Uterus (tissue), 4 donors: ENCODE results near the gene DERL3. TPM values are rescaled to one million over a fixed set of nuclear protein-coding genes. Genes with fewer than 3 reads are reported as not detected.

Experiments used
- DNase-seq, 2 donors: peaks; one replicate each; pipeline ENCODE4 v3.0.0-alpha.2; 2019 to 2020
- H3K27ac ChIP-seq, 2 donors: fragments of 200-600 bp; sonication (generic); 1 replicate in 1 of 2; 2 replicates in 1 of 2; pipeline ENCODE4 v1.5.1; 2016 to 2018
- H3K27me3 ChIP-seq, 2 donors: fragments of 200-600 bp; sonication (generic); one replicate each; pipeline ENCODE4 v1.5.1; 2018 to 2019; ENCODE audit warnings: control low read depth in 1 of 2
- H3K36me3 ChIP-seq, 2 donors: fragments of 200-600 bp; sonication (generic); one replicate each; pipeline ENCODE4 v1.5.1; 2019; ENCODE audit warnings: control low read depth in 1 of 2
- H3K4me1 ChIP-seq, 2 donors: fragments of 200-600 bp; sonication (generic); one replicate each; pipeline ENCODE4 v1.5.1; 2018 to 2019; ENCODE audit warnings: control low read depth in 1 of 2
- H3K4me3 ChIP-seq, 2 donors: fragments of 200-600 bp; sonication (generic); 1 replicate in 1 of 2; 2 replicates in 1 of 2; pipeline ENCODE4 v1.5.1; 2018 to 2019; ENCODE audit warnings: mild to moderate bottlenecking in 1 of 2
- H3K9me3 ChIP-seq, 2 donors: fragments of 200-600 bp; sonication (generic); one replicate each; pipeline ENCODE4 v1.5.1; 2019; ENCODE audit warnings: control low read depth in 1 of 2
- CTCF ChIP-seq, 4 experiments: fragments of 200-600 bp in 2 of 4; fragments of 450-650 bp in 2 of 4; sonication (generic) in 2 of 4; IDR thresholded peaks; one replicate each; pipeline ENCODE4 v1.5.1; 2016 to 2019; ENCODE audit warnings: antibody characterized with exemption in 4 of 4, mild to moderate bottlenecking in 2 of 4, moderate library complexity in 1 of 4
- POLR2A ChIP-seq, 2 donors: fragments of 450-650 bp; IDR thresholded peaks; one replicate each; pipeline ENCODE4 v1.6.1; 2016; ENCODE audit warnings: antibody characterized with exemption in 2 of 2, mild to moderate bottlenecking in 1 of 2, moderate library complexity in 1 of 2
- intact Hi-C: fragments of 100-400 bp; cut with DNase I; formaldehyde crosslinking; loops from one replicate; pipeline ENCODE4 v1.15.1; 2023; ENCODE audit warnings: low total_unique reads
- total RNA-seq, 4 donors: library from RNA; depleted of rRNA in 3 of 4; stranded (reverse); fragments of >200 nt in 3 of 4; gene quantifications; one replicate each; pipeline versions ENCODE4 v1.1.0 to v1.2.4, GENCODE V29; 2014 to 2023
- donor health status: DM: yes; HTN: yes; CAD: no.

DERL3 gene
- total RNA-seq, 4 donors from 2014 or later = 0.95 to 1.2 TPM; not detected in 2

DNA sequence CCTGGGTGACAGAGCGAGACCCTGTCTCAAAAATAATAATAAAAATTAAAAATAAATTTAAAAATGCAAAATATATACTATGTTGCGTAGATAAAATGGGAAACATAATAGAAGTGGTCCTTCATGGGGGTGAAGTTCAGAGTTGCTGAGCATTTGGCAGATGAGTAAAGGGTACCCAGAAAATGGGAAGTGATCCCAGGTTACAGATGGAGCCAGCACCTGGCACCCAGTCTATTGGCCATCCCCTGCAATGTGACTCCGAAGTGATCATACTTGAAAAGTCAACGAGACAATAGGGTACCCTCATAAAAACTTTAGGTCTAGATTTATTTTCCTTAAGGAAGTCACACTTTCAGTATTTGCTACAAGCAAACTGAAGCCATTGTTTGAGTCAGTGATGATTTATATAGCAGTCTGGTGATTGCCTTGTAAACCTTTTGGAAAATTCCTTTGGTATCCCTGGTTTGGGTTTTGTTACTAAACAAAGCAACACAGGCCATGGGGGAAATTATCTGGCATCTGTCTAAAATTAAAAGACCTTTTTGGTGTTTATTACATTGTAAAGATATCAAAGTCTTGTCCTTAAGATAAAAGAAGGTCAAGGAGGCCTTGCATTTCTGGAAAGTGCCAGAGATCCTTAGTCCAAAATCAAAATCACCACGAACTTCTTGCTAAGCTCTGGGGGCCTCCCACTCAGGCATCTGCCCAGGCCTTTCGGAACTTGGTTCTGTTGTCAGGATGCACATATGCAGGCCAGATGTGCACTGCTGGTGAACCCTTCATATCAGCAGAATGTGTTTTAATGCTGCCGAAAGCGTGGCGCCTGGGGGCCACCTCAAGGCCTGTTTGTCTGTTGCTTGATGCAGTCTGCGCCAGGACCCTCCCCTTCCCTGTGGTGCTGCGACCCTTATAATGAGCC is 47.7 kb downstream of the DERL3 start:
- intact Hi-C loops = no loop called here

DNA sequence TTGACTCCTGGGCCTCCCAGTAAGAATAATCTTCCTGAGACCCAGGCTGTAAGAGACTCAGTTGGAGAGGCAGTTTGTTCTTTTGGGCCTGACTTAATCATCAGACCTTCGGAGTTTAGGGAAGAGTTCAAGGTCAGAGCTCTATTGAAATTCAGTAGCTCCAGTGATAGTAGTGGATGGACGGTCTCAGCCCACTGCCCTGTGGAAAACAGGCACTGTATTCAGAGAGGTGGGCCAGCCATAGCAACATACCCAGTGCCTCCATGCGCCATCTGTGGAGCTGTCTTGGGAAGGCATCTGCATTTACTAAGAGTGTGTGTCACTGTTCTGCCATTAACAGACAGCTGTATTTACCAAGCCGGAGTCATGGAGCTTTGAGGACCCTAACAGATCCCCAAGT is 49.2 kb downstream of the DERL3 start:
- Histone ChIP-seq H3K27ac (peak overlapping the region in 1 of 2 donors; percentile 79), H3K4me1 (peaks cover 16 to 23% of the 10 kb centered on the region in 2 donors), H3K36me3 (no peaks in the 10 kb centered on the region), H3K27me3 (no peaks in the 10 kb centered on the region), H3K4me3 (no peak overlapping the region), H3K9me3 (no peaks in the 10 kb centered on the region)
- no peak for DNase-seq
- intact Hi-C loops = no loop called here
- TF ChIP-seq POLR2A (IDR thresholded peaks at IDR 0.05) (no peak), CTCF (IDR thresholded peaks at IDR 0.05) (no peak)

More for the DNA sequence above, 47.7 kb downstream of the DERL3 start:
- peak; percentile 80 for DNase-seq
- Histone ChIP-seq H3K27ac (peak overlapping the region; percentile 74 to 79), H3K9me3 (no peaks in the 10 kb centered on the region), H3K4me3 (no peak overlapping the region), H3K36me3 (no peaks in the 10 kb centered on the region), H3K4me1 (peaks cover 16 to 22% of the 10 kb centered on the region in 2 donors), H3K27me3 (no peaks in the 10 kb centered on the region)
- TF ChIP-seq POLR2A (IDR thresholded peaks at IDR 0.05) = no peak
- TF ChIP-seq CTCF (IDR thresholded peaks at IDR 0.05) = no peak

GRCh38 chr22:23789121-23789520 is 49.7 kb downstream of the DERL3 start:
- no peaks in the 10 kb centered on the region for H3K9me3 ChIP-seq
- no peak for DNase-seq
- no peak overlapping the region for H3K4me3 ChIP-seq
- H3K27me3 ChIP-seq = no peaks in the 10 kb centered on the region
- H3K27ac ChIP-seq = no peak overlapping the region
- intact Hi-C loops = no loop called here
- TF ChIP-seq POLR2A (IDR thresholded peaks at IDR 0.05) (no peak), CTCF (IDR thresholded peaks at IDR 0.05) (no peak)
- peaks cover 16 to 23% of the 10 kb centered on the region in 2 donors for H3K4me1 ChIP-seq
- no peaks in the 10 kb centered on the region for H3K36me3 ChIP-seq

DNA sequence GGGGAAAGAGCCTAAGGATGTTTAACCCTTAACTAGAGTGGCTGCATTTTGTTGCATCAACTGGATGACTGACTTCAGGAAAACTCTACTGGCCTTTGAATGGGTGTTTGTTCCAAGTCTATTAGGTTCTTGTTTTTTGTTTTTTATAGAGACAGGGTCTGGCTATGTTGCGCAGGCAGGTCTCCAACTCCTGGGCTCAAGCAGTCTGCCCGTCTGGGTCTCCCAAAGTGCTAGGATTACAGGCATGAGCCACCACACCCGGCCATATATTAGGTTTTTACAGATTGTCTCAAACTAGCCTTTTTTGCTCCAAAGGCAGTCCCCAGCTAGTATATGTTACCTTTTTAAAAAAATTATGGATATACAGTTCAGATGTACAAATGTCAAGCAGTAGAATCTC is 50.9 kb downstream of the DERL3 start:
- intact Hi-C loops = no loop called here
- H3K9me3 ChIP-seq = no peaks in the 10 kb centered on the region
- DNase-seq = no peak
- H3K36me3 ChIP-seq = no peaks in the 10 kb centered on the region
- no peak for TF ChIP-seq CTCF (IDR thresholded peaks at IDR 0.05)
- no peak for TF ChIP-seq POLR2A (IDR thresholded peaks at IDR 0.05)
- H3K4me1 ChIP-seq = peaks cover 16 to 23% of the 10 kb centered on the region in 2 donors
- H3K4me3 ChIP-seq = peak overlapping the region; percentile 82 to 96
- H3K27ac ChIP-seq = peak overlapping the region; percentile 100
- no peaks in the 10 kb centered on the region for H3K27me3 ChIP-seq

GRCh38 chr22:23787600-23787896 is 51.3 kb downstream of the DERL3 start:
- H3K4me1 ChIP-seq = peaks cover 16 to 23% of the 10 kb centered on the region in 2 donors
- TF ChIP-seq POLR2A (IDR thresholded peaks at IDR 0.05) (no peak), CTCF (IDR thresholded peaks at IDR 0.05) (peak in 1 of 4 experiments; percentile 2)
- H3K4me3 ChIP-seq = peak overlapping the region; percentile 82 to 96
- H3K27ac ChIP-seq = peak overlapping the region; percentile 100
- H3K27me3 ChIP-seq = no peaks in the 10 kb centered on the region
- DNase-seq = no peak
- H3K9me3 ChIP-seq = no peaks in the 10 kb centered on the region
- intact Hi-C loops = no loop called here
- H3K36me3 ChIP-seq = no peaks in the 10 kb centered on the region
